Measurements from ENCODE around the gene JCHAIN.

Gene JCHAIN

DNA sequence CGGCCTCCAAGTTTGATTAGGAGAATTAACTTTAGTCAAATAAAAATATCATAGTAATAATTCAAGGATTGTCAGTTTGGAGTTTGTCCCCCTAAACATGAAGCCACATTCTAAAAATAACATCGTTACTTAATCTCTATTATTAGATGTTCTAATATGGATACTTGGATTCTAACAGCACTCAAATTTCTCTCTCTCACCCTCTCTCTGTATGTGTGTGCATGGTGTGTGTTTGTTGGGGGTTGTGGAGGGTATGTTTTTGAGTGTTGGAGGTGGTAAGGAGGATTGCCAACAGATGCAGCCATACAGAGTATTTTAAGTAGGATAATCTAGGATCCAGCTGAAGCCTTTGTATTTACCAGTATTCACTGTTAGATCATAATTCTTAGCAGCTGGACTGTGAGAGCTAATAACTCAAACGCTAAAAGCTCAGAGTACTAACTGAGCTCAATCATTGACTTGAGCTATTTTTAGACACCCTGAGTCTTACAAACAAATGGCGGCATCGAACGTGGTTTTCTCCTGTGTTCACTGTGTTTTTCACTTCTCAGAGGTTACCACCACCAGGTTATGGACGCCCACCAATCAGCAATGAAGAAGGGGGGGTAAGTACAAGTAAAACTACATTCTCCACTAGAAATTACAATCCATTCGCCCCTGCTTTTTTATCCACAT lies 28.9 kb downstream of the JCHAIN start:
- Histone ChIP-seq H3K9ac (ENCODE audit: low read depth, low read length) (no peak overlapping the region), H3K36me3 (ENCODE audit: insufficient read depth, low read length) (no peaks in the 10 kb centered on the region), H3K9me3 (ENCODE audit: control insufficient read depth, insufficient read depth, low read length) (no peaks in the 10 kb centered on the region), H3K4me1 (ENCODE audit: insufficient read depth, low read length) (no peaks in the 10 kb centered on the region)

DNA sequence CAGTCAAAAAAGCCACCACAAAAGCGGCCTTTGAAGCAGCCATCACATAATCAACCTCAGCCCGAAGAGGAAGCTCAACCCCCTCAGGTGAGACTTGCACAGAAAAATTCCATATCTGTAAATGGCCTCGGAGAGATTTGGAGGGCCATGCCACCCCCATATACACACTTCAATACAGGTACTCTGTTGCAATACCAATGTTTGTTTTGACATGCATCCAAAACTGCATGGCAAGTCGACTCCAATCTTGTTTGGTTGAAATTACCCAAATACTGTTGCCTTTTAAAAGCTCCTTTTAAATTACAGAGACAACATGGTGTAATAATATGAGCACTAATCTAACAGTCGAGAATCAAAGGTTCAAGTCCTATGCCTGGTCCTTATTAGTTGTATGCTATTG lies 31.8 kb downstream of the JCHAIN start:
- Histone ChIP-seq H3K4me1 (ENCODE audit: insufficient read depth, low read length) (peaks cover 6% of the 10 kb centered on the region; the same call in 1 of the 2 replicates), H3K36me3 (ENCODE audit: insufficient read depth, low read length) (no peaks in the 10 kb centered on the region), H3K9ac (ENCODE audit: low read depth, low read length) (no peak overlapping the region), H3K9me3 (ENCODE audit: control insufficient read depth, insufficient read depth, low read length) (no peaks in the 10 kb centered on the region)

DNA sequence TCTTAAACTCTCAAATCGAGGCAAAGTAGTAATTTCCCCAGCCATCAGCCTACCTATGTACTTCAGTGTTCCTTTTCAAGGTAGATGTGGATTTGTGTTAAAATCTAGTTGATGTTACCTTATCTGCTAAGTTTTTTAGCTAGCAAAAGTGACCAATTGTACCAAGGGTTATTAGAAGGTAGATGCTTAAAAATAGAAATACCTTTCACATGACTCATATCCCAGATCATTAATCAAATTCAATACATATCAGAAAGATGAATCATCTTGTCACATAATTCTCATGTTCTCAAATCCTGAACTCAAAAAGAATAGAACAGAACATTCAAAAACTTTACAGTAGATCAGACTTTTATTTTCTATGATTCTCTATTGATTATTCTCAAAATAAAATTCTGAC lies 34.3 kb downstream of the JCHAIN start:
- H3K9ac ChIP-seq (ENCODE audit: low read depth, low read length), result no peak overlapping the region; the same call in 1 of the 2 replicates
- no peaks in the 10 kb centered on the region for H3K9me3 ChIP-seq (ENCODE audit: control insufficient read depth, insufficient read depth, low read length)
- H3K36me3 ChIP-seq (ENCODE audit: insufficient read depth, low read length), result no peaks in the 10 kb centered on the region
- H3K4me1 ChIP-seq (ENCODE audit: insufficient read depth, low read length), result peaks cover 6% of the 10 kb centered on the region; the same call in 1 of the 2 replicates

DNA sequence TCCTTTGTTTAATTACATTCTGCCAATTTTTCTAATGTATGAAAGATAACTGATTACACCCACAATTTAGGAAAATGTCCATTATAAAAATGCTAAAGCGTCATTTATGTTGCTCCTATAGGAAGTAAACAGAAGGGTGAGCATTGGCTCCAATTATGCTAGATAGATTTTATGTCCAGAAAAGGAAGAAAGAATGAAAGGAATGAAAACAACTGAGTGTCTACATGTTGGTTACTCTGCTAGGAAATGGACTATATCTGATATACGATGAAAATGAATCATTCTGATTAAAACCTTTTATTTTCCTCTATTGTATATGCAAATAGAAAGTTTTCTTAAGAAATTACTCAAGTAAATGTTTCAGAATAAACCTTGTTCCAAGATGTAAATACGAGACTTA lies 36.1 kb downstream of the JCHAIN start:
- H3K36me3 ChIP-seq (ENCODE audit: insufficient read depth, low read length), result no peaks in the 10 kb centered on the region
- H3K4me1 ChIP-seq (ENCODE audit: insufficient read depth, low read length), result peaks cover 6% of the 10 kb centered on the region; the same call in 1 of the 2 replicates
- no peaks in the 10 kb centered on the region for H3K9me3 ChIP-seq (ENCODE audit: control insufficient read depth, insufficient read depth, low read length)
- no peak overlapping the region for H3K9ac ChIP-seq (ENCODE audit: low read depth, low read length)

DNA sequence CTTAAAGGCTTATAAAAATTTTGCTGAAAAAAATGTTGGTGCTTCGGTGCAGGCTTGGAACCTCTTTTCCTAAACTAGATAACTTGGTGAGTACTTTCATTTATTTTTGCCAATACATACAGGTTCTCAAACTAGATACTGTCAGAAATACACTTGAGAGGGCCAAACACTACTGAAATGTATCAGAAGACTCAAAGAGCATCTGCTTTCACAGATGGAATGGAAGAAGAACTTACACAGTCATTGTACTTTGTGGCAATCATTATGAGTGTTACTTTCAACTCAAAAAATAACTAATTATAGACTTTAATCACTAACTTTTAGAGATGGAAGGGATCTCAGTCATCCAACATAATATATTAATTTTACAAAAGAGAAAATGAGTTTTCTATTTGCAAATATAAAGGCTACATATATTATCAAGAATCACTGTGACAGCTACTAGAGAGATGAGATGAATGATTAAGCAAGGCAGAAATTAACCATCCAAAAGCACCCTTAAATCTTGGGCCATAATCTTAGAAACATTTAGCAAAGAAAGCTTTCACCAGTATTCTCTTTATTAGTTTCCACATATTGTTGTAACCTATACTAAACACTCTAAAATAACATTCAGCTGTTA lies 36.7 kb downstream of the JCHAIN start:
- Histone ChIP-seq H3K4me1 (ENCODE audit: insufficient read depth, low read length) (peaks cover 6% of the 10 kb centered on the region; the same call in 1 of the 2 replicates), H3K9me3 (ENCODE audit: control insufficient read depth, insufficient read depth, low read length) (no peaks in the 10 kb centered on the region), H3K36me3 (ENCODE audit: insufficient read depth, low read length) (no peaks in the 10 kb centered on the region), H3K9ac (ENCODE audit: low read depth, low read length) (no peak overlapping the region)

DNA sequence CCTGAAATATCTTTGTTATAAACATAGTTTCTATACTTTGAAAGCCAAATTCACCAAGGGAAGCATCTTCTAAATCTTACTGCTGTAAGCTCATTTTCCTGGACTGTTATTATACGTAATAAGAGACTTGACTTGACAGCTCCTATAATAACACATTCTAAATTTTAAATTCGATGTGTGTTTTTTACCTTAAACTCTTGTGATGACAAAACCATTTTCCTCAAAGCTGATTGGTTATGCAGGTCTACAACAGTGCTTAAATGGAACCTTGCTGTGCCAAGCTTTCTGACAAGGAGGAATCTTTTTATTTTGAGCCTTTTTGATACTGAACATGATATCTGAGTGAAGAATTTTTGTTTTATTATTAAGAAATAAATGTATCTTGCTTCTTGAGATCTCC lies 37.9 kb downstream of the JCHAIN start, which contains the start of gene ENAM:
ENAM (plus strand) TSS at position 301 of the 400 bp plus-strand sequence. CDS start 757 bp downstream, outside the sequence.
- Histone ChIP-seq H3K36me3 (ENCODE audit: insufficient read depth, low read length) (no peaks in the 10 kb centered on the region), H3K9me3 (ENCODE audit: control insufficient read depth, insufficient read depth, low read length) (no peaks in the 10 kb centered on the region), H3K9ac (ENCODE audit: low read depth, low read length) (no peak within 1 kb of the TSS), H3K4me1 (ENCODE audit: insufficient read depth, low read length) (peaks cover 6% of the 10 kb centered on the region; the same call in 1 of the 2 replicates)

DNA sequence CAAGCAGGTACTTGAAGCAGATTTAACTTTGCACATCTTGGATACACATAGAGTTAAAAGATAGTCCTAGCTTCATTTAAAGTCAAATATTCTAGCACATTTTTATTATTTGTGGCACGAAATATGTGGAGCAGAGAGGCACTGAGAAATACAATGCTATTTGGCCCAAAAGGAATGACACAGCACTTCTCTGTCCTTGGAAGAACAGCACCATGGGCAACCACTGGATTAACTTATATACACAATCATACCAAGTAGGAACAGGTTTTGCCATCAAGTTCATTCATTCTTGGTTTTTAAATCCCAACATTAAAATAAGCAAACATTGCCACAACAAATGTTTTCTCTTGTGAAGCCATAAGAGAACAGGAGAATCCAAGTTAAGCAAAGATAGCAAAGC lies 38.7 kb downstream of the JCHAIN start:
- no peaks in the 10 kb centered on the region for H3K9me3 ChIP-seq (ENCODE audit: control insufficient read depth, insufficient read depth, low read length)
- H3K36me3 ChIP-seq (ENCODE audit: insufficient read depth, low read length), result no peaks in the 10 kb centered on the region
- H3K4me1 ChIP-seq (ENCODE audit: insufficient read depth, low read length), result peaks cover 6% of the 10 kb centered on the region; the same call in 1 of the 2 replicates
- H3K9ac ChIP-seq (ENCODE audit: low read depth, low read length), result no peak overlapping the region

DNA sequence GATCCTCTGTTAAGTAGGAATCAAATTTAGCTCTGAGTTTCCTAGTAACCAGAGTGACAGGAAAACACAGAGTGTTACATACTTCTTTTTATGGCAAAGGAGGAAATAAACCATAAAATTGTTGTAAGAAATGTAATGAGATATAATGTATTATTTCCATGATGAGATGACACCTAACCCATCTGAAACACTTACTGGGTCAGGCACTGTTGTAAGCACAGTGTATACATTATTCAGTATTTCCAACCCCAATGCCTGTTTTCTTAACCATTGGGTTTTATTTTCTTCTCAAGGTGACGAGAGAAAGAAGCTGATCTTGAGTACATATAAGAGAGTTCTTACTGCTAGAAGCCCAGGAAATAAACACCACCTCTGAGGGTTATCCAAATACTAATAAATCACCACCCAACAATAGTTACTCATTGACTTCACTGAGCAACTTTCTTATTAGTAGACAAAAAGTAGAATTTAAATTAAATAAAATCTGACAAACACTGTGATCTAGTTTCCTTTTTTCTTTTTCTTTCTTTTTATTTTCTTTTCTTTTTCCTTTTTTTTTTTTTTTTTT lies 42.0 kb downstream of the JCHAIN start:
- Histone ChIP-seq H3K9ac (ENCODE audit: low read depth, low read length) (no peak overlapping the region), H3K36me3 (ENCODE audit: insufficient read depth, low read length) (no peaks in the 10 kb centered on the region), H3K9me3 (ENCODE audit: control insufficient read depth, insufficient read depth, low read length) (no peaks in the 10 kb centered on the region), H3K4me1 (ENCODE audit: insufficient read depth, low read length) (no peaks in the 10 kb centered on the region)

DNA sequence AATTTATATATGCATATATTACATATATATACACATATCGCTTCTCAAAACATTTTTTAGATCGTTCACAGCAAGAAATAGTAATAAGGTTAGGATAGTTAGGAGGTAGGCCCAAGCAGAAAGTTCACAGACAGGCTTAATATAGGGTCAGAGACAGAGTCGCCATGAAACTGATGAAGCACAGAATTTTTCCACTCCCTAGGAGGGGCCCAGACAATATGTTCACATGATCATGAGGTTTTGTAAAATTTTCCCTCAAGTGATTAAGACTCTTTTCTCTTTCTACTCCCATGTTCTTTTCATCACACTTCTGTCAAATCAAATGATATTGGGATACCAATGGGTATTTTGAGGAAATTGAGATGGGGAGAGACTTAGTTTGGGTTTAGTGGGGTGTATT lies 43.0 kb downstream of the JCHAIN start:
- Histone ChIP-seq H3K9me3 (ENCODE audit: control insufficient read depth, insufficient read depth, low read length) (no peaks in the 10 kb centered on the region), H3K9ac (ENCODE audit: low read depth, low read length) (no peak overlapping the region), H3K4me1 (ENCODE audit: insufficient read depth, low read length) (no peaks in the 10 kb centered on the region), H3K36me3 (ENCODE audit: insufficient read depth, low read length) (no peaks in the 10 kb centered on the region; the same call in 1 of the 2 replicates)

DNA sequence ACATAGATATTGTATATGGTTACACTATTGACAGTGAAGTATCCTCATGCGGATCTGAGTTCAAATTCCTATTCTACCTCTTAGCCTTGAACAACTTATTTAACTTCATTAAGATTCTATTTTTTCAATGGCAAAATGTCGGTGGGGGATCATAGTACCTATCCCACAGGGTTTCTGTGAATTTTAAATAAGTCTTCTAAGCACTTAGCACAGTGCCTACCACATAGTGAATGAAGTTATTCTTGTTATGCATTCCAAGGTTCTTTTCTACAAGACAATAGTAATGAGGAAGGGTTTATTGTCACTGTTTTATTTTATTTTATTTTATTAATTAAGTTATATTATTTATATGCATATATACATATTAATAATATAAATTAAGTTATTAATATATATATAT lies 46.5 kb downstream of the JCHAIN start:
- no peaks in the 10 kb centered on the region for H3K4me1 ChIP-seq (ENCODE audit: insufficient read depth, low read length)
- H3K36me3 ChIP-seq (ENCODE audit: insufficient read depth, low read length), result no peaks in the 10 kb centered on the region; the same call in 1 of the 2 replicates
- H3K9me3 ChIP-seq (ENCODE audit: control insufficient read depth, insufficient read depth, low read length), result no peaks in the 10 kb centered on the region
- H3K9ac ChIP-seq (ENCODE audit: low read depth, low read length), result no peak overlapping the region

DNA sequence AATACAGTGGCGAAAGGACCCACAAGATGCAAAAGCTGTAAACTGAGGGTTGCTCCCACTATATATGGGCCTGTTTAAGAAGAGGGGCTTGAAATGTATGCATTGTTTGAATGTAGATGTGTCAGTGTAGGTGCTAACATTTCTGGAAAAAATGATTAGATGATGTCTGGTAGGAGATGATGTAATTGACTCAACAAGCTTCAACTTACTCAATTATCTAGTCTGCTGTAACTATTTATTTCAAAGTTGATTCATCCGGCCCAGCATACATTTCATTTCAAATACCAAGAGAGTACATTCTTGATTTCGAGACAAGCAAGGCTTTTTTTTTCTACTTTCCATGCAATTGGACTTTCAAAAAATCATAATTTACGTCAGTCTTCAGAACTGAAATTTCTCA lies 47.0 kb downstream of the JCHAIN start:
- H3K9me3 ChIP-seq (ENCODE audit: control insufficient read depth, insufficient read depth, low read length), result no peaks in the 10 kb centered on the region
- H3K9ac ChIP-seq (ENCODE audit: low read depth, low read length), result no peak overlapping the region
- H3K4me1 ChIP-seq (ENCODE audit: insufficient read depth, low read length), result no peaks in the 10 kb centered on the region
- no peaks in the 10 kb centered on the region; the same call in 1 of the 2 replicates for H3K36me3 ChIP-seq (ENCODE audit: insufficient read depth, low read length)

DNA sequence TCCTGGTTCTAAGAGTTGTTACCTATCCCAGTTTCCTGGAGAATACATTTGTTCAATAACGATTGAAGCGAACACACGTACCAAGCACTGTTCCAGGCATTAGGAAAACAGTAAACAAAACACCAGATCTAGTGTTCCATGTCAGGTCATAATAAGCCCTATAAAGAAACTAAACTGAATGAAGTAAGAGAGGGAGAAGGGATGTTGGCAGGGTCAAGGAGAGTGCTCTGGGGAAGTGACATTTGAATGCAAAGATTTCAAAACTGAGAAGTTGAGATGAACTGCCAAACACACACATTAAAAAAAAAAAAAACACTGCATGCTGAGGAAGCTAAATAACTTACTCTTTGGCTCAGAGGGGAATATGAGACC lies 52.1 kb downstream of the JCHAIN start:
- no peaks in the 10 kb centered on the region for H3K9me3 ChIP-seq (ENCODE audit: control insufficient read depth, insufficient read depth, low read length)
- H3K4me1 ChIP-seq (ENCODE audit: insufficient read depth, low read length), result no peaks in the 10 kb centered on the region
- H3K9ac ChIP-seq (ENCODE audit: low read depth, low read length), result no peak overlapping the region
- no peaks in the 10 kb centered on the region; the same call in 1 of the 2 replicates for H3K36me3 ChIP-seq (ENCODE audit: insufficient read depth, low read length)

DNA sequence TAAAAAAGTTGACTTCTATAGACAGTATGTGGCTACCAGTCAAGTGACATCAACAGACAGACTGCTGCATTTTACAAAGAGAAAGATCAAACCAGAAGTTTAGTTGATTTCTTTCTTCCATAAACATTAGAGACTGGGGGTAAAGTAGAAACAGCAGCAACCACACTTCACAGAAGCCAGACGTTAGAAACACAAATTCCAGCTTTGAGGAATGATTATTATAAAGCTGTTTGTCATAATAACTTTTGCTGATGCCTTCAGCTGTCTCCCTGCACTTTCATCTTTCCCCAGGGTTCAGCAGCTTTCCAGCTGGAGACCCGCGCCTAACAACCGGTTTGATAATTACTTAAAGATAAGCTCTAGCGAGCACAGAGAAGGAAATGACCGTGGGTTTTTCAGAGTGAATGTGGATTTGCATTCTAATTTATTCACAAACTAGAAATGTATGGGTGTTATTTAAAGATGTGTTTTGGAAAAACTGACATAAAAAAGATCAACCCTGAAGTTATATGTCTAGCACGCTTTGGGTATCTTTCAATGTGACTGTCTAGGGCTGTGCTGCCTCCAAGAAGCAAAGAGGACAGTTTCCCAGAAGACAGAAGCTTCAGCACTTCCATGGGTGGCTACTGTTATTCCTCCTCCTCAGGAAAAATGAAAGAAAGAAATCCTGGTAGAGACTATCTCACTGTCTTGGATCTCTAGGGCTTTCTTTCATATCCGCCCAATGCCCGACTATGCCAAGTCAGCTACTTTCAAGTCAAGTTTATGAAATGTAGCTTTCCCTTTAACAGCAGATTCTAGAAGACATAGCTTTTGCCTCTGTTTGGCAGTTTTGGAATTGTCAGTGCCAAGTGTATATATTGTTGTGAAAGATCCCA lies 52.8 kb downstream of the JCHAIN start:
- H3K36me3 ChIP-seq (ENCODE audit: insufficient read depth, low read length), result no peaks in the 10 kb centered on the region; the same call in 1 of the 2 replicates
- H3K9ac ChIP-seq (ENCODE audit: low read depth, low read length), result no peak overlapping the region
- H3K9me3 ChIP-seq (ENCODE audit: control insufficient read depth, insufficient read depth, low read length), result no peaks in the 10 kb centered on the region
- no peaks in the 10 kb centered on the region for H3K4me1 ChIP-seq (ENCODE audit: insufficient read depth, low read length)

DNA sequence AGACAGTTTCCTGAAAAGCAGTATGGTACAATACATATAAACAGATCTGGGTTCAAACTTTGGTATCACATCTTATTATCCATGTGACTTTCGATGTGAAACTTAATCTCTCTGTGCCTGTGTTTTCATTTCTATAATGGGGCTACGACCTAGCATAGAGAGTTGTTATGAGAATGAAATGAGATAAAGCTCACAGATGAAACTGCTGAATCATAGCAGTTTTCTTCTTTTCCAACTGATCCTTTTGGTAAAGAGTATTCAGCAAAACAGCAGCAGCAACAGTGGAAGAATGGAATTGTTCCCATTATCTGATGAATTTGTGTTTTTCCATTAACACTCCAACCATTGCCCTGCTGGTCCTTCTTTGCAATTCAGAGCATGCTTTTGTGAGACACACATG lies 58.0 kb downstream of the JCHAIN start:
- Histone ChIP-seq H3K9me3 (ENCODE audit: control insufficient read depth, insufficient read depth, low read length) (no peaks in the 10 kb centered on the region), H3K4me1 (ENCODE audit: insufficient read depth, low read length) (no peaks in the 10 kb centered on the region), H3K9ac (ENCODE audit: low read depth, low read length) (no peak overlapping the region), H3K36me3 (ENCODE audit: insufficient read depth, low read length) (no peaks in the 10 kb centered on the region)

All from ES-I3 (cell line).